H1 (cell line): ENCODE results near the gene TRMT61A. TPM values are rescaled to one million over a fixed set of nuclear protein-coding genes. Genes with fewer than 3 reads are reported as not detected.

Experiments
- CTCF ChIA-PET: fragments of 300-600 bp; sonication (Branson Sonifier 250); formaldehyde crosslinking; loops from one replicate; lab custom pipeline; 2021; ENCODE audit not compliant: partially characterized antibody; lab: Charles Lee
- POLR2A ChIA-PET: fragments of 300-600 bp; sonication (Branson Sonifier 250); formaldehyde crosslinking; loops from one replicate; lab custom pipeline; 2021; ENCODE audit warnings: inconsistent platforms; ENCODE audit not compliant: partially characterized antibody; lab: Charles Lee
- DNase-seq, 2 experiments: peaks; one replicate each; pipeline versions ENCODE4 v3.0.0 to v3.0.0-alpha.2; 2010 to 2022; ENCODE audit warnings: low spot score in 2 of 2, low read depth in 1 of 2, mixed read lengths in 1 of 2
- FAIRE-seq: peaks from 2 replicates; lab custom pipeline; 2011; peaks lifted over from hg19 to GRCh38; lab: Jason Lieb, UNC
- H2AFZ ChIP-seq: 2 replicates; pipeline ENCODE4 v1.8.1; 2012; ENCODE audit warnings: low read length, inconsistent platforms
- H2AK5ac ChIP-seq: 2 replicates; pipeline ENCODE4 v1.6.1; 2013; ENCODE audit warnings: low read depth, low read length
- H2BK120ac ChIP-seq: replicated peaks from 2 replicates; pipeline ENCODE3; 2013; ENCODE audit warnings: low read depth, low read length, inconsistent platforms
- H2BK12ac ChIP-seq: 2 replicates; pipeline ENCODE4 v1.6.1; 2013; ENCODE audit warnings: low read depth, low read length
- H2BK15ac ChIP-seq: 2 replicates; pipeline ENCODE4 v1.6.1; 2013; ENCODE audit warnings: low read length
- H2BK20ac ChIP-seq: 2 replicates; pipeline ENCODE4 v1.6.1; 2013; ENCODE audit warnings: low read length
- H2BK5ac ChIP-seq: 2 replicates; pipeline ENCODE4 v1.6.1; 2013; ENCODE audit warnings: low read depth, low read length
- H3K14ac ChIP-seq: 2 replicates; pipeline ENCODE4 v1.6.1; 2013; ENCODE audit warnings: inconsistent platforms; ENCODE audit not compliant: insufficient read length
- H3K18ac ChIP-seq: 2 replicates; pipeline ENCODE4 v1.6.1; 2013; ENCODE audit warnings: low read length; ENCODE audit errors: extremely low read depth
- H3K23ac ChIP-seq: 2 replicates; pipeline ENCODE4 v1.6.1; 2013; ENCODE audit warnings: inconsistent platforms; ENCODE audit not compliant: insufficient read length
- H3K23me2 ChIP-seq: 2 replicates; pipeline ENCODE4 v1.6.1; 2013; ENCODE audit warnings: low read depth, low read length
- H3K27ac ChIP-seq: 2 replicates; pipeline ENCODE4 v1.6.1; 2011; ENCODE audit warnings: low read depth, low read length, inconsistent platforms
- H3K27me3 ChIP-seq, 4 experiments: replicated peaks in 1 of 4; 1 replicate in 1 of 4; 2 replicates in 3 of 4; pipeline versions ENCODE4 v1.6.1 to v1.8.1; 2011 to 2013; ENCODE audit warnings: low read length in 3 of 4, mild to moderate bottlenecking in 3 of 4, inconsistent platforms in 2 of 4, mixed read lengths in 2 of 4, moderate library complexity in 1 of 4; ENCODE audit not compliant: control insufficient read depth in 3 of 4, insufficient read depth in 3 of 4; ENCODE audit errors: extremely low read depth in 1 of 4
- H3K36me3 ChIP-seq, 4 experiments: 2 replicates each; pipeline versions ENCODE4 v1.6.1 to v1.8.1; 2011 to 2013; ENCODE audit warnings: mild to moderate bottlenecking in 4 of 4, low read length in 3 of 4, moderate library complexity in 2 of 4, control low read depth in 1 of 4, inconsistent platforms in 1 of 4; ENCODE audit not compliant: insufficient read depth in 4 of 4, control insufficient read depth in 2 of 4
- H3K4ac ChIP-seq: replicated peaks from 2 replicates; pipeline ENCODE3; 2013; ENCODE audit warnings: low read length, low read depth, mixed read lengths, inconsistent platforms; ENCODE audit not compliant: insufficient read length
- H3K4me1 ChIP-seq, 4 experiments: replicated peaks in 1 of 4; 1 replicate in 1 of 4; 2 replicates in 3 of 4; pipeline versions ENCODE4 v1.6.1 to v1.8.1; 2011 to 2013; ENCODE audit warnings: low read length in 3 of 4, inconsistent platforms in 2 of 4, mixed read lengths in 1 of 4; ENCODE audit not compliant: insufficient read depth in 4 of 4, control insufficient read depth in 3 of 4
- H3K4me2 ChIP-seq, 2 experiments: 2 replicates each; pipeline versions ENCODE4 v1.6.1 to v1.8.1; 2011 to 2013; ENCODE audit warnings: low read depth in 2 of 2, low read length in 2 of 2, control low read depth in 1 of 2, inconsistent platforms in 1 of 2, mild to moderate bottlenecking in 1 of 2; ENCODE audit not compliant: insufficient read depth in 1 of 2
- H3K4me3 ChIP-seq, 4 experiments: fragments of 200-600, 300-600 bp in 1 of 4; sonication (generic), shearing (Covaris generic), sonication (Bioruptor Twin) in 1 of 4; 2 replicates each; pipeline versions ENCODE4 v1.5.1 to v1.8.1; 2011 to 2016; ENCODE audit warnings: low read length in 4 of 4, low read depth in 3 of 4, control low read depth in 2 of 4, inconsistent platforms in 2 of 4, mild to moderate bottlenecking in 2 of 4, mixed read lengths in 1 of 4, moderate library complexity in 1 of 4; ENCODE audit not compliant: insufficient read depth in 2 of 4; ENCODE audit errors: extremely low read depth in 1 of 4
- H3K56ac ChIP-seq: replicated peaks from 2 replicates; pipeline ENCODE3; 2013; ENCODE audit warnings: low read depth, mild to moderate bottlenecking, mixed read lengths, low read length, inconsistent platforms; ENCODE audit not compliant: insufficient read length
- H3K79me1 ChIP-seq: 2 replicates; pipeline ENCODE4 v1.6.1; 2013; ENCODE audit warnings: low read depth, low read length, control low read depth
- H3K79me2 ChIP-seq, 2 experiments: 2 replicates each; pipeline versions ENCODE4 v1.6.1 to v1.8.1; 2012 to 2013; ENCODE audit warnings: low read length in 2 of 2, mild to moderate bottlenecking in 2 of 2, inconsistent platforms in 1 of 2; ENCODE audit not compliant: insufficient read depth in 2 of 2, control insufficient read depth in 1 of 2
- H3K9ac ChIP-seq, 4 experiments: replicated peaks in 1 of 4; 1 replicate in 1 of 4; 2 replicates in 3 of 4; pipeline versions ENCODE4 v1.6.1 to v1.8.1; 2011 to 2013; ENCODE audit warnings: low read depth in 3 of 4, low read length in 3 of 4, control low read depth in 2 of 4, mild to moderate bottlenecking in 2 of 4, moderate library complexity in 2 of 4, inconsistent platforms in 1 of 4; ENCODE audit errors: extremely low read depth in 1 of 4
- H3K9me3 ChIP-seq, 2 experiments: 2 replicates each; pipeline versions ENCODE4 v1.6.1 to v1.8.1; 2012 to 2013; ENCODE audit warnings: mild to moderate bottlenecking in 2 of 2, moderate library complexity in 2 of 2, control low read depth in 1 of 2, inconsistent platforms in 1 of 2, low read depth in 1 of 2, low read length in 1 of 2, mixed read lengths in 1 of 2; ENCODE audit not compliant: insufficient read depth in 2 of 2
- H4K20me1 ChIP-seq, 2 experiments: replicated peaks in 1 of 2; 2 replicates each; pipeline versions ENCODE3 to v1.8.1; 2011 to 2013; ENCODE audit warnings: inconsistent platforms in 2 of 2, low read length in 2 of 2, mild to moderate bottlenecking in 1 of 2; ENCODE audit not compliant: insufficient read depth in 2 of 2, control insufficient read depth in 1 of 2
- H4K5ac ChIP-seq: 2 replicates; pipeline ENCODE4 v1.6.1; 2013; ENCODE audit warnings: low read length, low read depth, mixed read lengths, inconsistent platforms; ENCODE audit not compliant: insufficient read length
- H4K8ac ChIP-seq: 2 replicates; pipeline ENCODE4 v1.8.0; 2013; ENCODE audit warnings: mild to moderate bottlenecking, moderate library complexity, low read length, inconsistent platforms; ENCODE audit not compliant: insufficient read depth; ENCODE audit errors: extremely low read depth
- H4K91ac ChIP-seq: replicated peaks from 2 replicates; pipeline ENCODE3; 2013; ENCODE audit warnings: low read length, mixed read lengths, inconsistent platforms; ENCODE audit not compliant: insufficient read length
- CREB1 ChIP-seq: IDR thresholded peaks from 2 replicates; pipeline ENCODE4 v1.6.1; 2012; ENCODE audit warnings: inconsistent platforms
- EGR1 ChIP-seq: IDR thresholded peaks from 2 replicates; pipeline ENCODE4 v1.6.1; 2011; ENCODE audit warnings: low read depth, low read length, borderline replicate concordance
- EZH2 ChIP-seq: fragments of 200-600 bp; sonication (generic); IDR thresholded peaks from 2 replicates; pipeline ENCODE4 v1.7.1; 2012; ENCODE audit warnings: low read depth, mild to moderate bottlenecking, moderate library complexity, low read length, inconsistent platforms; ENCODE audit not compliant: severe bottlenecking
- HDAC6 ChIP-seq: IDR thresholded peaks from one replicate; pipeline ENCODE4 v1.7.1; 2012; ENCODE audit warnings: low read depth, mild to moderate bottlenecking, inconsistent platforms, low read length, moderate library complexity
- POLR2A ChIP-seq, 2 experiments: IDR thresholded peaks; 1 replicate in 1 of 2; 2 replicates in 1 of 2; pipeline ENCODE4 v1.6.1; 2011; ENCODE audit warnings: low read depth in 2 of 2, low read length in 2 of 2, mild to moderate bottlenecking in 2 of 2; ENCODE audit errors: control extremely low read depth in 1 of 2
- SIN3A ChIP-seq, 2 experiments: IDR thresholded peaks in 1 of 2; conservative IDR thresholded peaks in 1 of 2; 2 replicates each; pipeline ENCODE4 v1.6.1; 2011 to 2012; ENCODE audit warnings: low read length in 2 of 2, improper control_type of control experiment in 1 of 2, low read depth in 1 of 2, mild to moderate bottlenecking in 1 of 2
- SIRT6 ChIP-seq: IDR thresholded peaks from one replicate; pipeline ENCODE4 v1.7.1; 2012; ENCODE audit warnings: low read length, inconsistent platforms
- SP4 ChIP-seq: IDR thresholded peaks from 2 replicates; pipeline ENCODE4 v1.6.1; 2012; ENCODE audit warnings: low read length, inconsistent platforms
- ZNF274 ChIP-seq: IDR thresholded peaks from 2 replicates; pipeline ENCODE4 v1.7.0; 2012; ENCODE audit warnings: low read length, borderline replicate concordance; ENCODE audit errors: extremely low read depth
- WGBS, 2 experiments: shearing (Covaris generic) in 1 of 2; methylation state at CpG; one replicate each; pipeline versions ENCODE4 v1.1.6 to v1.1.7; 2013 to 2015; ENCODE audit warnings: low lambda C conversion rate in 2 of 2, mixed read lengths in 2 of 2, inconsistent platforms in 1 of 2, low coverage in 1 of 2, missing lambda C conversion rate in 1 of 2; ENCODE audit not compliant: insufficient replicate concordance in 2 of 2, insufficient coverage in 1 of 2, insufficient read length in 1 of 2; ENCODE audit errors: extremely low coverage in 1 of 2, missing lambda C conversion rate in 1 of 2; 5-methylcytosine and 5-hydroxymethylcytosine counted together
- polyA plus RNA-seq, 7 experiments: library from polyadenylated mRNA; depleted of rRNA in 3 of 7; stranded (reverse) in 5 of 7; unstranded in 2 of 7; fragments of >200 nt in 5 of 7; fragments of 200-250 nt in 2 of 7; gene quantifications; 1 replicate in 5 of 7; 2 replicates in 1 of 7; 4 replicates in 1 of 7; pipeline versions ENCODE4 v1.2.1 to v1.2.3, GENCODE V29; 2011 to 2013; ENCODE audit warnings: missing spikeins in 2 of 7, mixed read lengths in 2 of 7
- total RNA-seq: library from RNA; stranded (reverse); fragmentation: NEBNext Ultra II Directional; extraction: Animal tissue kit (Norgen Biotek cat#: 25700); gene quantifications from 2 replicates; pipeline ENCODE4 v1.2.1, GENCODE V29; 2021
- TF ChIP-seq, protein P1 (sequence below): IDR thresholded peaks from 2 replicates; pipeline ENCODE4 v1.6.1; 2012; ENCODE audit warnings: inconsistent platforms
- TF ChIP-seq, protein P2 (sequence below): IDR thresholded peaks from 2 replicates; pipeline ENCODE4 v1.6.1; 2011; ENCODE audit warnings: low read depth, mild to moderate bottlenecking, low read length; ENCODE audit not compliant: insufficient read depth

Gene TRMT61A
- total and polyA plus RNA-seq, 2 of the 8 experiments (the other 6 are each of a cell fraction or from before 2014, with no cell fraction given) = 15.8 to 19.0 TPM

DNA sequence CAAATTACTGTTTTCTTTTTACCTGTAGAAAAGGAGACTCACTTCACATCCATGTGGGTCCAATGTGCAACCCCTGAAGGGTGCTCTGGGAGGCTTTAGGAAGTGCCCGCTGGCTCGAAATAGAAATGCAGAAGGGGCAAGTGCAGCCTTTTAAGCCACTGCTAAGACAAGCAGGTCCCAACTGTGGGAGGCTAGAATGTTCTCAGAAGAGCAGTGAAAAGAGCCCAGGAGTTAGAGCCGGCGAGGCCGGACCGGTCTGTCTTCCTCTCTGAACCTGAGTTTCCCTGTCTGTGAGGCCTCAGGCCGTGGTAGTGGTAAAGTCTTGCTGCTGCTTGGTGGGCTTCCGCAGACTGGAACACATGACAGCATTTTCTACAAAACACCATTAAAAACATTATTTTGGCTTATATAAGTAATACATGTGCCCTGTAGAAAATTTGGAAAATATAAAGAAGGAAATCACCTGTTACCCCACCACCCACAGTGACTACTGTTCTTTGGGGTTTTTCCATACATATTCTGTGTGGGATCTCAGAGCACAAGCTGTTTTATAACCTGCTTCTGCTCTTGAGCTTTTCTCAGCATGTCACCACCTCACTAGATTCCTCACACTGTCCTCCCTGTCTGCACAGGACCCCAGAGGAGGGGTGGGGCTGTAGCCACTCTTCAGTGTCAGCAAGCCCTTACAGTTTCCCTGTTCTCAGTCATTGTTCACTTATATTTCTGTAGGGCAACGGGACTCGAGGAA is 12.4 kb upstream of the TRMT61A start:
- H2BK12ac ChIP-seq = no peak overlapping the region
- H2BK120ac ChIP-seq = no peak overlapping the region
- WGBS, 2 experiments = 87% methylated on average over 10 of the region's 10 CpGs; no CpG with 5 or more reads in 1 of the 2 experiments
- H3K4me1 ChIP-seq = peaks cover 0 to 23% (median 16%) of the 10 kb centered on the region in 4 experiments; a peak in 6 of 7 replicates
- H3K23me2 ChIP-seq = peaks cover 6% of the 10 kb centered on the region; the same call in 1 of the 2 replicates
- ChIA-PET POLR2A (interaction anchor here (0.6 to 12.6 kb wide), 9 partner anchors 6 to 182 kb away, joined by 3 to 844 read pairs (median 3); partner anchors contain the start of genes EIF5 and TRMT61A), CTCF (interaction anchor here (0.6 to 31.3 kb wide), 5 partner anchors 12 to 48 kb away, joined by 3 to 921 read pairs (median 4); partner anchors contain the start of gene TRMT61A)
- no peaks in the 10 kb centered on the region; a peak in 1 of 4 replicates for H3K79me2 ChIP-seq
- no peak overlapping the region for H3K14ac ChIP-seq
- H3K56ac ChIP-seq = no peak overlapping the region
- no peaks in the 10 kb centered on the region for H3K27me3 ChIP-seq
- H2BK20ac ChIP-seq = no peak overlapping the region
- H4K20me1 ChIP-seq = peaks cover 10 to 19% of the 10 kb centered on the region in 2 experiments
- H4K91ac ChIP-seq = no peak overlapping the region
- H3K9ac ChIP-seq = no peak overlapping the region
- H4K8ac ChIP-seq = no peak overlapping the region
- peaks cover 8 to 23% (median 17%) of the 10 kb centered on the region in 4 experiments; a peak in 7 of 8 replicates for H3K36me3 ChIP-seq
- H3K23ac ChIP-seq = no peak overlapping the region
- no peak overlapping the region for H3K4me2 ChIP-seq
- no peak for DNase-seq
- H3K18ac ChIP-seq = no peak overlapping the region
- H2BK15ac ChIP-seq = no peak overlapping the region
- no peak overlapping the region for H2AK5ac ChIP-seq
- no peak overlapping the region for H3K27ac ChIP-seq
- H2BK5ac ChIP-seq = no peak overlapping the region
- H3K79me1 ChIP-seq = no peaks in the 10 kb centered on the region
- no peak overlapping the region for H3K4me3 ChIP-seq
- H3K4ac ChIP-seq = no peak overlapping the region
- H4K5ac ChIP-seq = no peak overlapping the region
- no peaks in the 10 kb centered on the region for H3K9me3 ChIP-seq
- no peak overlapping the region for H2AFZ ChIP-seq
- no peak for FAIRE-seq
- no peak for TF ChIP-seq CREB1
- TF ChIP-seq POLR2A (IDR thresholded peaks at IDR 0.05; ENCODE audit: control extremely low read depth in 1 of 2, low read depth in 2 of 2, low read length in 2 of 2) = no peak
- no peak for TF ChIP-seq EZH2
- TF ChIP-seq, protein P1, sequence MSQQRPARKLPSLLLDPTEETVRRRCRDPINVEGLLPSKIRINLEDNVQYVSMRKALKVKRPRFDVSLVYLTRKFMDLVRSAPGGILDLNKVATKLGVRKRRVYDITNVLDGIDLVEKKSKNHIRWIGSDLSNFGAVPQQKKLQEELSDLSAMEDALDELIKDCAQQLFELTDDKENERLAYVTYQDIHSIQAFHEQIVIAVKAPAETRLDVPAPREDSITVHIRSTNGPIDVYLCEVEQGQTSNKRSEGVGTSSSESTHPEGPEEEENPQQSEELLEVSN = no peak
- no peak for TF ChIP-seq ZNF274
- TF ChIP-seq SIN3A (conservative IDR thresholded peaks at IDR 0.05 in 1 of 2, IDR thresholded peaks at IDR 0.05 in 1 of 2; ENCODE audit: low read depth in 1 of 2, low read length in 2 of 2) = no peak
- no peak for TF ChIP-seq SP4
- no peak for TF ChIP-seq SIRT6
- no peak for TF ChIP-seq EGR1
- no peak for TF ChIP-seq HDAC6
- TF ChIP-seq, protein P2, sequence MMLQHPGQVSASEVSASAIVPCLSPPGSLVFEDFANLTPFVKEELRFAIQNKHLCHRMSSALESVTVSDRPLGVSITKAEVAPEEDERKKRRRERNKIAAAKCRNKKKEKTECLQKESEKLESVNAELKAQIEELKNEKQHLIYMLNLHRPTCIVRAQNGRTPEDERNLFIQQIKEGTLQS = no peak
